ENCODE results near the gene ARSK.

DNA sequence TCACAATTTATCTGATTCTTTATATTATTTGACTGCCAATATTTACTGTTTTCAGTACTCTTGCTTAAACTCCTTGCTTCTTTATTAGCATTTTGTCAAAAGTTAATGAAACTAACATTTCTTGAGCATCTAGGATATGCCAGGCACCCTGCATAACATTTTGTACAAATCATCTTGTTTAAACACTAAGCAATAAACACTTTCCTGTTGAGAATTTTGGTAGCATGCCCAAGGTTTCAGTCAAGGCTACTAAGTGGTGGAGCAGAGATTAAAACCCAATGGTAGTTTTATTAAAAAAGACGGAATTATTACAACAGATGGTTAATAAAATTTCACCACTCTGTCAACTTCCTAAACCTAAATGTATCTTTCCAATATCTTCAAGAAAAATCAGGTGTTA, 43.3 kb upstream of the ARSK start:
- TF ChIP-seq POLR2AphosphoS5 (IDR thresholded peaks at IDR 0.05) = no peak
- TF ChIP-seq, protein P1, sequence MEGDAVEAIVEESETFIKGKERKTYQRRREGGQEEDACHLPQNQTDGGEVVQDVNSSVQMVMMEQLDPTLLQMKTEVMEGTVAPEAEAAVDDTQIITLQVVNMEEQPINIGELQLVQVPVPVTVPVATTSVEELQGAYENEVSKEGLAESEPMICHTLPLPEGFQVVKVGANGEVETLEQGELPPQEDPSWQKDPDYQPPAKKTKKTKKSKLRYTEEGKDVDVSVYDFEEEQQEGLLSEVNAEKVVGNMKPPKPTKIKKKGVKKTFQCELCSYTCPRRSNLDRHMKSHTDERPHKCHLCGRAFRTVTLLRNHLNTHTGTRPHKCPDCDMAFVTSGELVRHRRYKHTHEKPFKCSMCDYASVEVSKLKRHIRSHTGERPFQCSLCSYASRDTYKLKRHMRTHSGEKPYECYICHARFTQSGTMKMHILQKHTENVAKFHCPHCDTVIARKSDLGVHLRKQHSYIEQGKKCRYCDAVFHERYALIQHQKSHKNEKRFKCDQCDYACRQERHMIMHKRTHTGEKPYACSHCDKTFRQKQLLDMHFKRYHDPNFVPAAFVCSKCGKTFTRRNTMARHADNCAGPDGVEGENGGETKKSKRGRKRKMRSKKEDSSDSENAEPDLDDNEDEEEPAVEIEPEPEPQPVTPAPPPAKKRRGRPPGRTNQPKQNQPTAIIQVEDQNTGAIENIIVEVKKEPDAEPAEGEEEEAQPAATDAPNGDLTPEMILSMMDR (IDR thresholded peaks at IDR 0.05) = no peak

All from upper lobe of left lung (tissue), 4 donors.